GM19452 (cell line): ENCODE measurements around the gene PCDHB14.

Experiments used
- ATAC-seq: cut with Tn5 transposase; IDR thresholded peaks from one replicate; pipeline ENCODE4 v1.9.1; 2021; ENCODE audit not compliant: unreplicated experiment

The PCDHB14 gene

DNA sequence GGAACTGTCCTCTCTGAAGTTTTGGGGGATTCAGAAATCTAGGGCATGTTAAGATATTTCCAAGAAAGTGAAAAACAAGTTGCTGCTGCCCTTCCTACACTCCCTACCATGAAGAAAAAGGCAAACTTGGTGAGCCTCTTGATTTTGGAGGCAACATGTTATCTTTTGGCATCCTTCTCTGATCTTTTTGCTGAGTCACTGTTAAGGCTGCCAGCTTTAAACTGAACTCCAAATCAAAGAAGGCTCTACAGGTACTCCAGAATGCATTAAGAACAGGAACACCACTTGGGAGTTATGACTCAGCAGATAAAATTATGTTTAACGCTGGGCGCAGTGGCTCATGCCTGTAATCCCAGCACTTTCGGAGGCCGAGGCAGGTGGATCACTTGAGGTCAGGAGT is 46.1 kb downstream of the PCDHB14 start:
- ATAC-seq = no peak

GRCh38 chr5:141272906-141273305 is 49.8 kb downstream of the PCDHB14 start:
- no peak for ATAC-seq
